GM11168 (cell line): ENCODE data around the gene RPUSD1.
"Not testable (repeated sequence)": the region's sequence is repeated elsewhere in the genome, so short reads cannot be mapped to it uniquely, and the experiment has no call there.

Experiments
- in situ Hi-C: fragments of 300-500 bp; cut with MboI; formaldehyde crosslinking; loops from one replicate; pipeline ENCODE4 v1.12.0; 2022; ENCODE audit warnings: low sequenced_read_pairs; ENCODE audit not compliant: unreplicated experiment

RPUSD1 gene

DNA sequence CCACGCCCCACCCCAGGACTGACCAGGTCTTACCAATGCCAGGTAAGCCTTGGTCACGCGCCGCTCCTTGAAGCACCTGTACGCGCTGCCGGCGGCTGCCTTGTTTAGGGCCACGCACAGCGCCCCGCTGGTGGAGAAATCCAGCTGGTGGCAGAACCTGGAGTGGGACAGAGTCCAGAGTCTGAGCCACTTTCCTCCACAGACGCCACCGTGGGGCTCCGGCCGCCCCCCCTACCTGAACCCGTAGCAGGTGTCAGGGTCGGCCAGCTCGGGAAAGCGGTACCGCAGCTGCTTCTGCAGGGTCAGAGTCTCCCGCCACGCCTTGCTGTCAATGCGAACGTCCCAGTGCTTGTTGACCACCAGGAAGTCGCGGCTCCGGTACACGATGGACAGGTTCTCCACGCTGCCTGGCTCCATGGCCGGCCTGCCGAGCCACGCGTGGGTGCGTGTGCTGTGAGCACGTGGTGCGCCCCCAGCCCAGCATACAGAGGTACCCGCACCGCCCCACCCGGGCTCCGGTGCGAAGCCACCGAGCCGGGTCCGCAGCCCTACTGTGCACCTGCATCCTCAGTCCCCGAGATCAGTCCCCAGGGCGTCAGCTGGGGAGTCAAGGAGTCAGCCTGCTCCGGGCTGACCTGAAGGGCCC lies 737 bp downstream of the RPUSD1 start:
- in situ Hi-C loops = loop anchor here (5.0 kb wide), 1 partner anchor 75 kb away; no protein-coding TSS in a partner anchor

DNA sequence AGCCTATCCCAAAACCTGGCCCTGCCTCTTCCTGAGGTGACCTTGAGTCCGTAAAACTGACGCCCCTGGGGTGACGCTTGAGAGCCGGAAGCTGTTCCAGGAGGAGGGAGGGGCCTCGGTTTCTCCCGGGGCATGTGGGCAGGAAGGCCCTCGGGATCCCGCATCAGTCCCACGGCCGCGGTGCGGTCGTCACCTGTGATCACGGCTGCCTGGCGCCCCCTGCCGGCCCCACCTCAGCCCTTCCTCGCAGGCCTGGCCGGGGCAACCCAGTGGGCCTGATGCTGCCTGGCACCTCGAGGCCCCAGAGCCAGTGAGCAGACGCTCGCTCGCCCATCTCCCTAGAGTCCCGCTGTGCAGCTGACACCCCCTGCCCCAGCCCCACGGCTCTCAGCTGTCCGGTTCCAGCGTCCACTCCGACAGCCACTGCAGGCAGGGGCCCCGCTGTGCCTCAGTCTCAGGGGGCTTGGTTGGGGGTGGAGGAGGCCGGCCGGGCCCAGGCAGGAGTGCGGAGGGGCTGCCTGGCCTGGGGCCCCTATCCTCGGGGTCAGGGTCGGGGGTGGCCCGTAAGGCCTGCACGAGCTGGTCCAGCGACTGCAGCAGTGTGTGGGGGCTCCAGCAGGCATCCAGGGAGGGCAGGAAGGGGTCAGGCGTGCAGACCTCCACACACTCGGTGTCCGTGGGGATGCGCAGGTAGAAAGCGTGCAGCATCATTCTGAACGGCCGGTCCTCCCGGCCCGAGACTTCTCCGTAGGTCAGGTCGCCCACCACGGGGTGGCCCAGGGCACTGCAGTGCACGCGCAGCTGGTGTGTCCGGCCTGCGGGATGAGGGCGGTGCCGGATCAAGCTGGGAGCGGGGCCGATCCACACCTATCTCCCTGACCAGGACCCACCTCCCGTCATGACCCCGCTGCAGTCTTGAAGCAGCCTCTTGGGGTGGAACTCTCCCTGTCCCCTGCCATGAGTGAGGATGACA lies 2.3 kb downstream of the RPUSD1 start:
- in situ Hi-C loops = loop anchor here (5.0 kb wide), 1 partner anchor 74 kb away; no protein-coding TSS in a partner anchor

DNA sequence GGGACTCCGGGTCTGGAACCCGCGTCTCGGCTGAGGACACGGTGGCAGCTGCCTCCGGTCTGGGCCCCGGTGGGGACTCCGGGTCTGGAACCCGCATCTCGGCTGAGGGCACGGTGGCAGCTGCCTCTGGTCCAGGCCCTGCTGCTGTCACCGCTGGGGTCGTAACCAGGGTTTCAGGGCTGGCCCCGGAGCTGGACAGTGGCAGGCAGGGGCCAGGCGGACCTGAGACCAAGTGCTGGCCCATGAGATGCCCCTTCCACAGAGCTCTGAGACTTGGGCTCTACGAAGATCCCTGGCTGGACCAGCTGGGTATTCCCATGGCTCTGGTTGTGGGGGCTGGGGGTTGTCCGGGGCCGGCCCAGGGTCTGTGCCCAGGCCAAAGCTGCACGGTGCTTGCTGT lies 3.8 kb downstream of the RPUSD1 start:
- in situ Hi-C loops = no loop called here

DNA sequence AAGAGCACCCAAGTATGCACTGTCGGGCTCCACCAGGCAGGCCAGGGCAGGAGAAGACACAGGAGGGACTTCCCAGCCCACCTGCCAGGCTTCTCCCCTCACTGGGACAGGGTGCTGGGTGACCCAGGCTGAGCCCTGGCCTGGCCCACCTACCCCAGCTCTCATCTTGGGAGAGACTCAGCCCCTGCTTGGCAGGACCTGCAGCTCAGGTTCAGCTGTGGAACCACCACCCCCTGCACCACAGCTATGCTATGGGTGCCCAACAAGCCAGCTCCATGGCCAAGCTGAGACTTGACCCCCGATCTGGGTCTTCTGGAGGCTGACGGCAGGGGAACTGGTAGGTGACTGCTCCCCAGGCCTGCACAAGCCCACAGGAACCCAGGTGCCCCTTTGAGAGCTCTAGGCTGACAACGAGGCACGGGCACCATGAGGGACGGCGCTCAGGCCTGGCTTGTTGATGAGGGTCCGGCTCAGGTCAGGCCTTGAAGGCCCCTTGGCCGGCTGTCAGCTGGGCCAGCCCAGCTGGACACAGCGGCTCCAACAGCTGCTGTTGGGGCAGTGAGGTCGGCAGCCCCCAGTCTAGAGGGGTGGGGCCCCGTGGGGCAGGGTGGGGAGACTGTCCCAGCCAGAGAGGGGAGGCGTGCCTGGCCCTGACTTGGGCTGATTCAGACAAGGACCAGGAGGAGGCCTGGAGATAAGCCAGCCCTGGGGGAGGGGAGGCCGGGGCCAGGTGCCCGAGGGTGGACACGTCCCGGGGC lies 4.6 kb downstream of the RPUSD1 start:
- in situ Hi-C loops = no loop called here

DNA sequence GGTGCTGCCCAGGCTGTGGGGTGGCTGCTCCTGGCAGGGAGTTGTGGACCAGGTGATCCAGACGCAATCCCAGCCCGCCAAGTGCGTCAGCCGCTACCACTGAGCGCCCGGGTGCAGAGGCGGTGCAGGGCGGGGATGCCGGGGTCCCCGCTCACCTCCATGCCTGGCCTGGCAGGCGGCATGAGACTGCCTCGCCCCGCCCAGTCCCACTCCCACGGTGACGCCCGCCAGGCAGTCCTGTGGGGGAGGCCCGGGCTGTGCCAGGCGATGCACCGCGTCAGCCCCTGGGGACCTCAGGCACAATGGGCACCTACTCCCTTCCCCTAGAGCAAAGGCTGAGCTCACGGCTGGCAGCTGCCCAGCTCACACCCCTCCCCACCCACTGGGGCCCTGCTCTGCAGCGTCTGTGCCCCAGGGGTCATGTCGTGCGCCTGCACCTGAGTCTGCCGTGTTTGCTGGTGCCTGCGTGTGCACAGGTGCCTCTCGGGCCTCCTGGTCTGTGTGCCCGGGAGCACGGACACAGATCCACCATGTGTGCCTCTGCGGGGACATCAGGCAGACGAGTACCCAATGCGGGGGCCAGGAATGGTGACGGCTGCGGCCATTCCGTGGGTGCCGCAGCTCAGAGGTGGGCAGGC lies 5.3 kb downstream of the RPUSD1 start:
- in situ Hi-C loops = no loop called here

DNA sequence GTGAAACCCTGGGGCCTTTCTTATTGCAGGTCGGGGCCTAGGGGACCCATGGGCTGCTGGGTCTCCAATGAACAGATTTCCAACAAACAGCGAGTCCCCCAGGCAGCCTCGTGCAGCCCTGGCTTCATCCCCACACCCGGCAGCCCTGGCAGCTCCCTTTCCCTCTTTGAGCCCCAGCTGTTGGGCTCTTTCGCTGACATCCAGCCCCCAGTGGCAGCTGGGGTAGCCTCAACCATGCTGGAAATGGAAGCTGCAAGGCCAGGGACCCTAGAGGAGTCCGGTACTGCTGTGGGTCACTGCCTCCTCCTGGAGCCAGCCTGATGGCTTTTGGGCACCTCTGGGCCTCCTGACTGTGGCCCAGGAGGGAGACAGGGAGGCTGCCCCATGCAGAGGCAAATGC lies 5.9 kb downstream of the RPUSD1 start:
- in situ Hi-C loops = no loop called here

DNA sequence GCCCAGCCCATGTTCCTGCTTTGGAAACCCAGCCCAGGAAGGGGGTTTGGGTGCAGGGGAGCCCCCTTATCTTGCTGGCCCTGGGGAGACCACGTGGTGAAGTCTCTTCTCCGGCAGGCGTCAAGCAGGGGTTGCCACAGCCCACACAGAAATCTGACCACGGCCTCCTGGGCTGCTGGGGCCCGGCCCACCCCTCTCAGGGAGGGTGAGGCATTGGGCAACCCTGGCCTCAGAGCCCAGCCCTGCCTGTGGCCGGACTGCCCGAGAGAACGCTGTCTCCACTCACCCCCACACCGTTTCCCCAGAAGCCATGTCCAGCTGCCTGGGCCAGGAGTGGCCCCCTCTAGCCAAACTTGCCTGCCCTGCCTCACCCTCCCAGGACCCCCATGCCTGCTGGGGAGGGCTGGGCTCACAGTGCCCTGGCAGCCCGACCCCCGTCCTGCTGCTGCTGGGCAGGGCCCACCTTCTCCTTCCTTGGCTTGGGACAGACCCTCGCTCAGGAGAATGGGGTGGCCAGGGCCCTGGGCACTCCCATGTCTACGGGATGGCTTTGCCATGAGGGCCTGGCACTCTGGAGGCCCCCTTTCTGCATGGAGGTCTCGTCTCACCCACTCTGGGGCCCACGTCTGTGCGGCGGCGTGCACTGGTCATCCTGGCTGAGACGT lies 6.7 kb downstream of the RPUSD1 start:
- in situ Hi-C loops = no loop called here

DNA sequence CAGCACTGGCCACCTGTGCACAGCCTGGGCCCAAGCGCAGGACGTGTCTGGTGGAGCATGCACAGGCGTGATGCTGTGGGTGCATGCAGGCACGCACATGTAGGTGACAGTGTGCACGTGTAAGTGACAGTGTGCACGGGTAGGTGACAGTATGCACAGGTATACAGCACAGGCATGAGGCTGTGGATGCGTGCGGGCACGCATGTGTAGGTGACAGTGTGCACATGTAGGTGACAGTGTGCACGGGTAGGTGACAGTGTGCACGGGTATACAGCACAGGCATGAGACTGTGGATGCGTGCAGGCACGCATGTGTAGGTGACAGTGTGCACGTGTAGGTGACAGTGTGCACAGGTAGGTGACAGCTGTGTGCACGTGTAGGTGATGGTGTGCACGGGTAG lies 7.9 kb downstream of the RPUSD1 start:
- in situ Hi-C loops = no loop called here

DNA sequence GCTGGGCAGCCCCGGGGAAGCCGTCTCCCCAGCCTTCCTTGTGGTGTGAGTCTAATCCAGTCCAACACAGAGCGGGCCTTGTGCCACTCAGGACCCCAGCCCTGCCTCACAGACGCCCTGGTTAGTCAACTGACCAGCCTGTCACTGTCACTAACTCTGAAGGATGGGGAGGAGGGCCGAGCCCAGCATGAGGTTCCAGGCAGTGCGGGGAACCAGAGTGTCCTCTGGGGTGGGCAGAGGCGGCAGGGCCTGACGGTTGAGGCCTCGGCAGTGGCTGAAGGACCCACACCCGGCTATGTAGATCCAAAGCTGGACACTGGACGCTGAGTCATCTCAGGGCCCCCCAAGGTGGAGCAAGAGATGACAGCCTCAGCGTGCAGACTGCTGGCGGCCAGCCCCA lies 8.6 kb downstream of the RPUSD1 start:
- in situ Hi-C loops = no loop called here

DNA sequence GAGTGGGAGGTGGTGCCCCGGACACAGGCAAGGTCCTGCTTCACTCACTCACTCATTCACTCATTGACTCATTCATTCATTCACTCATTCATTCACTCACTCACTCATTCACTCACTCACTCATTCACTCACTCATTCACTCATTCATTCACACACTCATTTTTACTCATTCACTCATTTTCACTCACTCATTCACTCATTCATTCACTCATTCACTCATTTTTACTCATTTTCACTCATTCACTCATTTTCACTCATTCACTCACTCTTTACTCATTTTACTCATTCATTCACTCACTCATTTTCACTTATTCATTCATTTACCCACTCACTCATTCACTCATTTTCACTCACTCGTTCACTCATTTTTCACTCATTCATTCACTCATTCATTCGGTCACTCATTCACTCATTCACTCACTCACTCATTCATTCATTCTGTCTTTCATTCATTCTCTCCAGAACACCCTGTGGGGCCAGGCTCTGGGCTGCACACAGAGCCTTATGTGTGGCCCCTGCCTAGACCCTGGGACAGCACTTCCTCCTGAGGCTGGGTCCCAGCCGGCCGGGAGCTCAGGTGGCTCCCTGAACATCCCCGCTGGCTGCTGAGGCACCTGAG lies 9.2 kb downstream of the RPUSD1 start:
- in situ Hi-C loops = no loop called here

DNA sequence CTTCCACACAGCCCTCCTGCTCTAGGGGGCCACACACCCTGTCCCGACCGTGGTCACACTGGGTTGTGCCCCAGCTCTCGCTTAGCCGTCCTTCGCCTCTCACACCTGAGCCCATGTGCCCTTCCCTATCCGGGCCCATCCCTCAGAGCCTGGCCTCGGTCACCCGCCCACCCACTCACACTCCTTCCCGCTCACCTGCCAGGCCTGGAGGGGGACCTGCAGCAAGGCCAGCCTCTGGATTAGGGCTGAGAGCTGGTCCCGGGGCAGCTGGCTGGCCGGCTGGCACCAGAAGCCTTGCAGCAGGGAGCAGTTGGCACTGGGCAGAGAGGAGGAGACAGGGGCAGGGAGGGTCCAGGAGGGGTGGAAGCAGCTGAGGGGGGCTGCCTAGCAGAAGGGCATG lies 9.7 kb downstream of the RPUSD1 start:
- in situ Hi-C loops = no loop called here

DNA sequence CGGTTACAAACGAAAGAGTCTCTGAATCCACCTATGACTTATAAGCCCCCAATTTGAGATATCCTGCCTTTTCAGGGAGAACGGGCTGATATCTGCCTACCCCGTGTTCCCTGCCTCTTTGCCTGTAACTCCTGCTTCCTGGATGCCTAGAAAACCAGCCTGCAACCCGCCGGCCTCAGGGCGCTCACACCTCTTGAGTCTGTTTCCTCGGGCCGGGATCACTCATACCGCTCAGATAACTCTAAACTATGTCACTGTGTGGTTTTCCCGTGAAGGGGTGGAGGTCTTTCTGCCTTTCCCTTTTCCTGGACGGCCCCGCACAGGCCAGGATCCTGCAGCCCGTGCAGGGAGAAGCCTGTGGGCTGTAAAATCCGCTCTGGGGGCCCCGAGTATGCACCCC lies 10.4 kb downstream of the RPUSD1 start:
- in situ Hi-C loops = no loop called here

DNA sequence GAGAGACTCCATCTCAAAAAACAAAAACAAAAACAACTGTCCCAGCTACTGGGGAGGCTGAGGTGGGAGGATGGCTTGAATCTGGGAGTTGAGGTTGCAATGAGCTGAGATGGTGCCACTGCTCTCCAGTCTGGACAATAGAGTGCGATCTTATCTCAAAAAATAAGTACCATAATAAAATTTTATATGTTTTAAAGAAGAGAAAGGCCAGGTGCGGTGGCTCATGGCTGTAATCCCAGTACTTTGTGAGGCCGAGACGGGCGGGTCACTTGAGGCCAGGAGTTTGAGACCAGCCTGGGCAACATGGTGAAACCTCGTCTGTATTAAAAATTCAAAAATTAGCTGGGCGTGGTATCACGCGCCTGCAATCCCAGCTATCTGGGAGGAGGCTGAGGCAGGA lies 11.4 kb downstream of the RPUSD1 start:
- in situ Hi-C loops = no loop called here

DNA sequence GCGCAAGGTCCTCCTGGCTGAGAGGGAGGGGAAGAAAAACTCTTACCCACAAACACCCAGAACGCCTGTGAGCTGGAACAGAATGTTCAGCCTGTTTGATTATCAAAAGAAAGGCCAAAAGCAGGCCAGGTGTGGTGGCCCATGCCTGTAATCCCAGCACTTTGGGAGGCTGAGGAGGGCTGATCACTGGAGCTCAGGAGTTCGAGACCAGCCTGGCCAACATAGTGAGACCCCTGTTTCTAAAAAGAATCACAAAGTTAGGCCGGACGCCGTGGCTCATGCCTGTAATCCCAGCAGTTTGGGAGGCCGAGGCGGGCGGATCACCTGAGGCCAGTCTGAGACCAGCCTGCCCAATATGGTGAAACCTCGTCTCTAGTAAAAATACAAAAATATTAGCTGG lies 11.9 kb downstream of the RPUSD1 start:
- in situ Hi-C loops = not testable (repeated sequence)

DNA sequence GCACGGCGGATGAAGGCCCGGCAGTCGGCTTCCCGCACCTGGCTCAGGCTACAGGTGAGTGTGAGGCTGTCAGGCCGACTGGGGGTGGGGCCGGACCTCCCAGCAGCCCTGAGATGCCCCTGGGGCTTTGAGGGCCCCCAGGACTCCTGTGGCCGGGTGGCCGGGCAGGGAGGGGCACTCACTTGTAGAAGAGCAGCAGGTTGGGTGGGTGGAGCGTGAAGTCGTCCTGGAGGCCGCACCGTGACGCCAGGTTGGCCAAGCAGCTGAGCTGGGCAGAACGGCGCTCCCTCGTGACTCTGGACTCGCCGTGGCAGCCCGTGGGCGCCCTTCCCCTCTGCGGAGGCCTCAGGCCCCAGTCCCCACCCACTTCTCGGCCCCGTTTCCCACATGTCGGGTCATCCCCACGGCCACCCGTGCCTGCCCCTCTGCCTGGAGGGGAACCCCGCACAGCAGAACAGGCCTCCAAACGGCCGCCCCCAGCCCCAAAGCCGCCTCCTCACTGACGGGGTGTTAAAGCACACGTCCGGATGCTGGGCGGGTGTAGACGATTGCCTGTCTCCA lies 12.9 kb downstream of the RPUSD1 start:
- in situ Hi-C loops = no loop called here

DNA sequence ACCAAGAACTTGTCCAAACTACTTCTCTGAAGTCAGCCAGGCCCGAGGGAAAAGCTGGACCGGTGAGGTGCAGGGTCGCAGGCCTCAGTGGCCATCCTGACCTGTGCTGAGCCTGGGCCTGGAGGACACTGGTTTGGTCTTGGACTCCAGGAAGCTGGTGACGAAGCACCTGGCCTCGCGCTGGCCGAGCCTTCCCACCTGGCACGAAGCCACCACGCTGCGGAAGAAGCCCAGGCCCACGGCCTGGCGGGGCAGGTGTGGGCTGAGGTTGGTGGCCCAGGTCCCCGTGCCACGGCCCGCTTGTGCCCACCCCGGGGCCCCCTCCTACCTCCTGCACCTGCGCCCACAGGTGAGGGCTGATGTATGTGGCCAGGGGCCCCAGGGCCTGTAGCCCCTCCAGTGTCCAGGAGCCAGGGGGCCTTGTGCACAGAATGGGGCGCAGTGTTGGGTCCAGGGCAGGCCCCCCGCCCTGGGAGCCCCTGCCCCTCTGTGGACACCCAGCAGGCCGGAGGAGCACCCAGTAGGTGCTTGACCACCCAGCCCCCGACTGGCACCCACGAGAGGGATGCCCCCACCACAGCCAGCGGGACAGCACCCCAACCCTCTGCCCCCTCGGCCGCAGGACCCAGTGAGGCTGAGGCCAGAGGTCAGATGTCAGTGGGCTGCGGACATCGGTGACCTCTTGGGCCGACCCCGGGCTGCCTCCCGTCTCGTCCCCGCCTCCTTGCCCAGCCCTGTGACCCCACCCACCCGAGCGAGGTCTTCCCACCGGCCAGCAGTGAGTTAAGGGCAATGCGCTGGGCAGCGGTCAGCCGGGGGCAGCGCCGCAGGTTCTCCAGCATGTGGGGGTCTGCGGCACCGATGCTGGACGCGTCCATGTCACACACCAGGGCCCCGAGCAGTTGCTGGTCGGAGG lies 13.8 kb downstream of the RPUSD1 start:
- in situ Hi-C loops = no loop called here

DNA sequence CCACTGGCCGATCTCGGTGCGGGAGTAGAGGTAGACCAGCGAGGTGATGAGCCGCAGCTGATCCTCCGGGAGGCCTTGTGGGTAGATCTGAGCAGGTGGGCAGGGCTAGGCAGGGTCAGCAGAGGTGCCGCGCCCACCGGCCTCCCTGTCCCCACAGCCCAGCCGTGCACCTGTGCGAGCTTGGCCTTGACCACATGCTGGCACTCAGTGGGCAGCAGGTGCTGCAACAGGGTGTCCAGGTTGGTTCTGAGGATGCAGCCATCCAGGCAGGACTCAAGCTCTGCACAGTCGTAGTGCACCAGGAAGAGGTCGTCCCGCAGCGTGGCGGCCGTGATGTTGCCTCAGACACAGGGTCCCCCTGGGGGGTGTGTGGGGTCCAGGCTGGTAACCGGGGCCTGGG lies 15.2 kb downstream of the RPUSD1 start:
- in situ Hi-C loops = no loop called here

DNA sequence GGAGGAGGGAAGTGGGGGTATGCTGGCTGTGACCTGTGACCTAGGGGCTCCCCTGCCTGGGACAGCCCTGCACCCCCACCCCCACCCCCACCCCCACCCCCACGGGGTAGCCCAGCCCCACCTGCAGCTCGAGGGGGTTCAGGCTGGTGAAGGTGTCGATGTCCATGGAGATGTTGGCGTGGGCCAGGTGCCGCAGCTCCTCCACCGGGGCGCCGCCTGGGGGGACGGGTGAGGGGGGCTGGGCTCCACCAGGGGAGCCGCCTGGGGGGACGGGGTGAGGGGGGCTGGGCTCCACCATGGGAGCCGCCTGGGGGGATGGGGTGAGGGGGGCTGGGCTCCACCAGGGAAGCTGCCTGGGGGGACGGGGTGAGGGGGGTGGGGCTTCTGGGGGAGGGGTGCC lies 17.8 kb downstream of the RPUSD1 start:
- in situ Hi-C loops = no loop called here
